ENCODE measurements around the gene UBL4A. TPM values are rescaled to one million over a fixed set of nuclear protein-coding genes. Genes with fewer than 3 reads are reported as not detected.

The UBL4A gene
- total RNA-seq, 1 donor: 54.4 TPM

DNA sequence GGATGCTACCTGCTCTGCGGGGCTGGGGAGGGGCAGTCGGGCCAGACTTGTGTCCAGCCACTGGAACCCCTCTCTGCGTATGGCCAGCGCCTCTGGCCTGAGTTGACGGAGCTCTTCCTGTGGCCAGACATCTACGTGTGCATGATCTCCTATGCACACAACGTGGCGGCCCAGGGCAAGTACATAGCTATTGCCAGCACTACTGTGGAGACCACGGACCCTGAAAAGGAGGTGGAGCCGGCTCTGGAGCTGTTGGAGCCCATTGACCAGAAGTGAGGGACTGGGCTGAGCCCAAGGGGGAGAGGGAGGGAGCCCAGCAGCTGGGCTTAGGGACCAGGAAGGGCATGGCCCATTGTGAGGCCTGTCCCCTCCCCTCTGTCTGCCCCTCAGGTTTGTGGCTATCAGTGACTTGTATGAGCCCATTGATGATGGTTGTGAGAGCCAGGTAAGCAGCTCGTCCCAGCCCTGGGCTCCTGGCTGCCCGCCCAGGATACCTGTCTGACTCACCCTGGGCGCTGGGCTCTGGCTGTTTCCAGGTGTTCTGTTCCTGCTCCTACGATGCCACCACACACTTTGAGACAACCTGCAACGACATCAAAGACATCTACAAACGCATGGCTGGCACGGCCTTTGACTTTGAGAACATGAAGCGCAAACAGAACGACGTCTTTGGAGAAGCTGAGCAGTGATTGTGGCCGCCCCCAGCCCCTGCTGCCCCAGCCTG lies 44.3 kb downstream of the UBL4A start:
- DNase-seq (ENCODE audit: low read depth in 2 of 3, low spot score in 2 of 3): no peak

DNA sequence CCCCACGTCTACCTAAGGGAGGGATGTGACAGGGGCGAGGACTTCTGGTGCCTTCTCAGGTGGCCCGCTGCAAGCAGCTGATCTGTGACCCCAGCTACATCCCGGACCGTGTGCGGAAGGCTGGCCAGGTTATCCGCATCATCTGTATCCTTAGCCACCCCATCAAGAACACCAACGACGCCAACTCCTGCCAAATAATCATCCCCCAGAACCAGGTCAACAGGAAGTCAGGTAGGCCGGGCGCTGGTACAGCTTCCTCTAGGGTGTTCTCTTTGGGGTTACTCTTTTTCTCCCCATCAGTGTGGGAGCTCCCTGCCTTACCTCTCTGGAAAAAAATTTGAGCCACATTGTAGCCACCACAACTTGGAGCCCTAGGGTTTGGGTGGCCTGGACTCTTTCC lies 44.9 kb downstream of the UBL4A start:
- no peak for DNase-seq (ENCODE audit: low read depth in 2 of 3, low spot score in 2 of 3)

DNA sequence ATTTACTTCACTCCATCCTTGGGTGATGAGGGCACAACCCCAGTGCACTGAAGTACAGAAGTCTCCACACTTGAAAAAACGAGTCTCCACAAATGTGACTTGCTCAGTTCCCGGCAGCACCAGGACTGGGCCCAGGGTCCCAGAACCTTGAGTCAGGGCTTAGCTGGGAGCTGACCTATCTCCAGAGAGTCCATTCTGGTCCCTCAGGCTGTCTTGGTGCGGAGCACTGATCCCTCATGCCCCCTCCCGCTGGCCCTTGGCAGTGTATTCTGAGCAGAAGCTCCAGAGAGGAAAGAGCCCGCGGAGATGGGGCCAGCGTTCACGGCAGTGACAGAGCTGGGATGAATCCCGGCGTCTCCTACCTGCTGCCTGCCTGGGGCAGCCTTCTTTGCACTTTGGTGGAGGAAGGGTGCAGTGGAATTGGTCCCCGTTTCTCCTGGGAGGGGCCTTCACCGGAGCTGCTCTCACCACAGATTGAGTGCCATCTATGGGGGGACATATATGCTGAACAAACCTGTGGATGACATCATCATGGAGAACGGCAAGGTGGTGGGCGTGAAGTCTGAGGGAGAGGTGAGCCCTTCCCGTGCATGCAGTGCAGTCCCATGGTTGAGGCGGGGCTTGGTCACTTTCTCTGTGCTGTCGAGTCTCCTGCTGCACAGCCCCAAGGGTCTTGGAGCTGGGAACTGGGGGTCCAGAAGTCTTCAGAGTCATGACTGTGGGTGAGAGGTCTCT lies 45.6 kb downstream of the UBL4A start:
- DNase-seq (ENCODE audit: low read depth in 2 of 3, low spot score in 2 of 3): no peak

DNA sequence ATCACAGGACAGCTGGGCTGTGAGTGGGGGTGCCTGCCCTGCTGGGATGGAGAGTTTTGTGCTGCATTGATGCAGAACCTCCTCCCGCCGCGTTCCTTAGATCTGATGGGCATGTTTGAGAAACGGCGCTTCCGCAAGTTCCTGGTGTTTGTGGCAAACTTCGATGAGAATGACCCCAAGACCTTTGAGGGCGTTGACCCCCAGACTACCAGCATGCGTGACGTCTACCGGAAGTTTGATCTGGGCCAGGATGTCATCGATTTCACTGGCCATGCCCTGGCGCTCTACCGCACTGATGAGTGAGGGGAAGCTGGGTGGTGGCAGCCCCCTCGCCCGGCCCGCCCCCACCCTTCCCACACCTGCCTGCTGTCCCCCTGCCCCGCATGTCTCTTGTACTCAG lies 46.6 kb downstream of the UBL4A start:
- no peak for DNase-seq (ENCODE audit: low read depth in 2 of 3, low spot score in 2 of 3)

DNA sequence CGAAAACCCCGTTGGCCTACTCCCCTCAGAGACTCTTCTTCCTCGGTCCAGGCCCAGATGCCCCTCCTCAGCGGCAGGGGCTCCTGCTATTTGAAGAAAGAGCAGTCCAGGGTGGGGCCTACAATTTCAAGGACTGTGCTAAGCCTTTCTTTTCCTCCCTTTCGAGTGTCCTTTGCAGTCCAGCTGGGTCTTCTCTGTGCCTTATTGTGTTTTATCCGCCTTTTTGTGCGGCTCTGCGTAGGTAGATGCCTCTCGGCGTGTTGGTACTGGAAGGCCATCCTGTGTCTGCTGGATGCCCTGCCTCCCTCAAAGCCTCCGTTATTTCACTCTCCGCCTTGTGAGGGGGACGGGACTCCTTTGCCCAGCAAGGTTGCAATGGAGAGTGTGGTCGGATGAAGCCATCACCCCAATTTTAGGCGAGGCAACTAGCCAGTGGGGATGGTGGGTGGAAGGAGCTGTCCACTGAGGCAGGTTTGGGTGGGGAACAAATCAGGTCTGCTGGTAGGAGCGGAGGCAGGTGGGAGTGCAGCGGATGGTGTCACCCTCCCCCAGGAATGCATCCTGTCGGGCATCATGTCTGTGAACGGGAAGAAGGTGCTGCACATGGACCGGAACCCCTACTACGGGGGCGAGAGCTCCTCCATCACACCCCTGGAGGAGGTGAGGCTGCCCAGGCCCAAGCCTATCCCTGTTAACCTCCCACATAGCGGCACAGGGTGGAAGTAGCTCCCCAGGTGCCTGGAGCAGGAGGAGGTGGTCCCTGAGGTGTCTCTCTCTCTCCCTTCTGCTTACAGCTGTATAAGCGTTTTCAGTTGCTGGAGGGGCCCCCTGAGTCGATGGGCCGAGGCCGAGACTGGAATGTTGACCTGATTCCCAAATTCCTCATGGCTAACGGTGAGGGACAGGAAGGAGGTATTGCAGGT lies 48.2 kb downstream of the UBL4A start:
- DNase-seq (ENCODE audit: low read depth in 2 of 3, low spot score in 2 of 3): no peak

DNA sequence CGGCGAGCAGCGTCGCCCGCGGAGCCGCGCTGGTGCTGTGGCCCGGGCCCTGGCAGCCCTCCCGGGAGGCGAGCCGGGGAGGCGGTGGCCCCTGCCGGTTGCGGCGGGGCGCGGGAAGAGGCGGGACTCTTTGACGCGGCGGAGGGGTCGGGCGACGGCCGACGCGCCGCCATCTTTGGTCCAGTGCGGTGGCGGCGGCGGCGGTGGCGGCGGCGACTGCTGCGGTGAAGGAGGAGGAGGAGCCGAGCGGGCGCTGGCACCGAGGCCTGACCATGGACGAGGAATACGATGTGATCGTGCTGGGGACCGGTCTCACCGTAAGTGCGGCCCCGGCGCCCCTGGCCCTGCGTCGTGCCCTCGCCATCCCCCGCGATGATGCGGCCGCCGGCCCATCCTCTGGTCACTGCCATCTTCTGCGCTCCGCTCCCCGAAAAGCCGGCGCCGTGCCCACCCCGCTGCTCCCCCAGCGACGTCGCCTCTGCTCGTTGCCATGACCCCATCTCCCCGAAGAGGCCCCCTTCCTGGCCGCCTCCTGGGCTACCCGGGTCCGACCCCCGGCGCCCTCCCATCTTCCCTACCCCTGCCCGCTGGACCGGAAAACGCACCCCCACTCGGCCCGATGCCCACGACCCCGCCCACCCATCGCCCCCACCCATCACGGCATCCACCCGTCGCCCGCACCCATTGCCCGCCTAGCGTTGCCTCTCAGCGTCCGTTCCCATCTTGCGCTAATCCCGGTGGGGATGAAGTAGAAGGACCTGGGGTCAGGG lies 49.2 kb downstream of the UBL4A start, which contains the start of gene GDI1:
Gene GDI1, plus strand, starts transcription at position 172 of the 770 bp plus-strand sequence. Its CDS starts 101 bp downstream, at position 273.
- DNase-seq (ENCODE audit: low read depth in 2 of 3, low spot score in 2 of 3): peak in 2 of 3 donors; percentile 46 to 55

DNA sequence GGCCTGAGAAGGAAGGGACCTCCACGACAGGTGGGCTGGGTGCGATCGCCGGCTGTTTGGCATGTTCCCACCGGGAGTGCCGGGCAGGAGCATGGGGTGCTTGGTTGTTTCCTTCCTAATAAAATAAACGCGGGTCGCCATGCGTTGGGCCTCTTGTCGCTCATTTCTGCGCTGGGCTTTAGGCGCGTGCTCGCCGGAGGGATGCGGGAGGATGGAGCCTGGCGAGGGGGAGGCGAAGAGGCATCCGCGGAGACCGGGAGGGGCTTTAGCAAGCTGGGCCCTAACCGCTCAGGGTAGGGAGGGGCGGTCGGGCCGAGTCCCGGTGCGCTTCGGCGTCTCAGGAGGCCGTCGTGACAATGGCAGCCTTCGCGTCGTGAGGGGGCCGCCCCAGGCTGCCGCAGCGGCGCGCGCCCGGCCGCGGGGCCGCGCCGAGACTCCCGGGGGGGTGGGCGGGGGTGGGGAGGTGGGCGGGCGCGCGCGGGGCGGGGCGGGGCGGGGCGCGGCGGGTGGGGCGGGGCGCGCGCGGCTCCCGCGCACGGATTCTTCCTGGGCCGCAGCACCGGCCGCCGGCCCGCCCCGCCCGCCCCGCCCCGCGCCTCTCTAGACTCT lies 49.9 kb downstream of the UBL4A start:
- peak in 2 of 3 donors; percentile 43 to 44 for DNase-seq (ENCODE audit: low read depth in 2 of 3, low spot score in 2 of 3)

DNA sequence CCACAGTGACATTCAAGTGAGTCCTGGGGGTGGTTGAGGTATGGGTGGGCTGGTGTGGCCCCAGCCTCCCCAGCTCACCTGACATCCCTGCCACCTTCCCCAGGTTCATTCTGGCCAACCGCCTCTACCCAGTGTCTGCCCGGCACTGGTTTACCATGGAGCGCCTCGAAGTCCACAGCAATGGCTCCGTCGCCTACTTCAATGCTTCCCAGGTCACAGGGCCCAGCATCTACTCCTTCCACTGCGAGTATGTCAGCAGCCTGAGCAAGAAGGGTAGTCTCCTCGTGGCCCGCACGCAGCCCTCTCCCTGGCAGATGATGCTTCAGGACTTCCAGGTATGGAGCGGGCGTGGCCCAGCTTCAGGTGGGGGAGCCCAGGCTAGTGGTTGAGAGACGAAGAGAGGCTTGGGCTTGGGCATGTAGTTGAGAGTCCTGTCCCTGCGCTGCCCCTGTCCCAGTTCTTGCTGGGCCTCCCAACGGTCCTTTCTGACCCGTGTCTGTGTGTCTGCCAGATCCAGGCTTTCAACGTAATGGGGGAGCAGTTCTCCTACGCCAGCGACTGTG lies 51.2 kb downstream of the UBL4A start:
- DNase-seq (ENCODE audit: low read depth in 2 of 3, low spot score in 2 of 3): no peak

DNA sequence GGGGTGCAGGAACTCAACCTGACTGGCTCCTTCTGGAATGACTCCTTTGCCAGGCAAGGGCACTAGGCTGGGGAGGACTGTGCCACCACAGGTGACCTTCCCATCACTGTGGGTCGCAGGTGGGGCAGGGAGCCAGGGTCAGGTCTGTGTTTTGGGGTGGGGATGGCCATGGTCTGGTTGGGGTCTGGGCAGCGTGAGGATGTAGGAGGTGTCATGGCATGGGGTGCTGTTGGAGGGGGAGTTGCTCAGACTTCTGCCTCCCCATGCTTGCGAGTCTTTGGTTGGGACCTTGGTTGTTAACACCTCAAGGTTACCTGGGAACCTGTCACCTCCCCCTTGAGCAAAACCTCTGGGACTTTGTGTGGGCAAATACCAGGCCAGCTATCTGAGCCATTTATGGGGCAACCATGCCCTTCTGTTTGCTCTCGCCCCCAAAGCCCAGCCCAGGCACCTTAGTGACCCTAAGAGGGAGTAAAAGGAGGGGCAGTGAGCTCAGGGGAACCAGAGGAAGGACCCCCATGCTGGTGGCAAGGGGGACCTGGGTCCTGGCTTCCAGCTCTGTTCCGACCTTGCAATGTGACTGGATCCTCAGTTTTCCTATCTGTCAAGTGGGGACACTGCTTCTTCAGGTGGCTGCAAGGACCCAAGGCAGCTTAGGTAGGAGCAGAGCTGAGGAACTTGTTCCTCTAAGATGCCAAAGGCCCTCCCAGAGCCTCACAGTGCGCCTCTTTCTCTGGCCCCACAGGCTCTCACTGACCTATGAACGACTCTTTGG lies 51.8 kb downstream of the UBL4A start:
- DNase-seq (ENCODE audit: low read depth in 2 of 3, low spot score in 2 of 3): no peak

Small RNA genes within 50 kb of the gene (small RNA-seq; reads per million reads assigned to genes)
- gene MIR6858 (not detected), gene RN7SL697P (not detected)

Other genes with a start within 250 kb of the UBL4A start
- not detected for gene OPN1MW3, start 229.0 kb downstream of the UBL4A start, total RNA-seq
- under 0.01 TPM for gene TEX28, start 191.5 kb downstream of the UBL4A start, total RNA-seq
- gene TKTL1, start 190.8 kb downstream of the UBL4A start, total RNA-seq: 0.27 TPM
- gene FLNA, start 112.0 kb downstream of the UBL4A start, total RNA-seq: 868 TPM
- 24.5 TPM for gene EMD, start 107.3 kb downstream of the UBL4A start, total RNA-seq
- 7,558 TPM for gene RPL10, start 88.2 kb downstream of the UBL4A start, total RNA-seq
- gene DNASE1L1, start 77.4 kb downstream of the UBL4A start, total RNA-seq: 89.7 TPM
- 42.3 TPM for gene TAFAZZIN, start 75.1 kb downstream of the UBL4A start, total RNA-seq
- 95.1 TPM for gene ATP6AP1, start 57.9 kb downstream of the UBL4A start, total RNA-seq
- 85.9 TPM for gene GDI1, start 49.5 kb downstream of the UBL4A start, total RNA-seq
- gene FAM50A, start 42.5 kb downstream of the UBL4A start, total RNA-seq: 10.5 TPM
- gene PLXNA3, start 28.3 kb downstream of the UBL4A start, total RNA-seq: 12.1 TPM
- 47.1 TPM for gene LAGE3, start 7.3 kb downstream of the UBL4A start, total RNA-seq
- 37.2 TPM for gene SLC10A3, start 4.0 kb upstream of the UBL4A start, total RNA-seq
- 43.9 TPM for gene FAM3A, start 29.6 kb upstream of the UBL4A start, total RNA-seq
- 110 TPM for gene G6PD, start 60.2 kb upstream of the UBL4A start, total RNA-seq
- 13.2 TPM for gene IKBKG, start 61.0 kb upstream of the UBL4A start, total RNA-seq
- gene CTAG1A, start 98.5 kb upstream of the UBL4A start, total RNA-seq: not detected
- gene CTAG1B, start 132.7 kb upstream of the UBL4A start, total RNA-seq: not detected
- not detected for gene CTAG2, start 167.0 kb upstream of the UBL4A start, total RNA-seq